Fibroblast of lung (primary cell): ENCODE data around the gene SFSWAP.

ENCODE experiments used
- CTCF ChIP-seq, 2 donors: IDR thresholded peaks in 1 of 2; conservative IDR thresholded peaks in 1 of 2; 1 replicate in 1 of 2; 2 replicates in 1 of 2; pipeline ENCODE4 v1.5.1; 2011 to 2012; ENCODE audit warnings: low read length in 2 of 2, control low read depth in 1 of 2, inconsistent platforms in 1 of 2, low read depth in 1 of 2, mild to moderate bottlenecking in 1 of 2
- EZH2 ChIP-seq: IDR thresholded peaks from 2 replicates; pipeline ENCODE4 v1.5.1; 2012; ENCODE audit warnings: low read length, control low read depth, mild to moderate bottlenecking; ENCODE audit errors: missing control alignments

GRCh38 chr12:131817241-131817640 lies 106.4 kb downstream of the SFSWAP start:
- no peak for TF ChIP-seq CTCF (conservative IDR thresholded peaks at IDR 0.05 in 1 of 2, IDR thresholded peaks at IDR 0.05 in 1 of 2; ENCODE audit: low read depth in 1 of 2, low read length in 2 of 2)
- no peak for TF ChIP-seq EZH2
